Hair follicular keratinocyte (primary cell): Measurements from ENCODE around the gene VIL1. TPM values are rescaled to one million over a fixed set of nuclear protein-coding genes. Genes with fewer than 3 reads are reported as not detected.

Source experiments
- total RNA-seq: library from RNA; depleted of rRNA; stranded (reverse); fragments of >200 nt; gene quantifications from 2 replicates; pipeline ENCODE4 v1.2.3, GENCODE V29; 2015

VIL1 gene
- not detected in 2 replicates for total RNA-seq

GRCh38 chr2:218418717-218419458 is at the start of gene VIL1:
Gene VIL1 (plus strand): TSS chr2:218419123. CDS start chr2:218423779, 4,656 bp downstream.

DNA sequence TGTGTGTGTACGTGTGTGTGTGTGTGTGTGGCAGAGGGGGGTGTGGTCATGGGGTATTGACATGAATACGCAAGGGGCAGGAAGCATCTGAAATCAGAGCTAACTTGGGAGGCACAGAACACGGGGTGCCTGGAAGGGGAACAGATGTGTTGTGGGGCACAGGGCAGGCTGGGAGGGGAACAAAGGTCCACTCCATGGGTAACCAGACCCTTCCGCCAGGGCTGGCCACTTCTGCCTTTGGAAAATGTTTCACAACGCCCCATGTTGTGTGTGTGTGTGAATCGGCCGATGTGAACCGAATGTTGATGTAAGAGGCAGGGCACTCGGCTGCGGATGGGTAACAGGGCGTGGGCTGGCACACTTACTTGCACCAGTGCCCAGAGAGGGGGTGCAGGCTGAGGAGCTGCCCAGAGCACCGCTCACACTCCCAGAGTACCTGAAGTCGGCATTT is 37.0 kb upstream of the VIL1 start, which contains the start of gene SLC11A1:
Gene SLC11A1 (plus strand): TSS at position 358 of the 451 bp plus-strand sequence. CDS start 96 bp downstream, outside the sequence.

DNA sequence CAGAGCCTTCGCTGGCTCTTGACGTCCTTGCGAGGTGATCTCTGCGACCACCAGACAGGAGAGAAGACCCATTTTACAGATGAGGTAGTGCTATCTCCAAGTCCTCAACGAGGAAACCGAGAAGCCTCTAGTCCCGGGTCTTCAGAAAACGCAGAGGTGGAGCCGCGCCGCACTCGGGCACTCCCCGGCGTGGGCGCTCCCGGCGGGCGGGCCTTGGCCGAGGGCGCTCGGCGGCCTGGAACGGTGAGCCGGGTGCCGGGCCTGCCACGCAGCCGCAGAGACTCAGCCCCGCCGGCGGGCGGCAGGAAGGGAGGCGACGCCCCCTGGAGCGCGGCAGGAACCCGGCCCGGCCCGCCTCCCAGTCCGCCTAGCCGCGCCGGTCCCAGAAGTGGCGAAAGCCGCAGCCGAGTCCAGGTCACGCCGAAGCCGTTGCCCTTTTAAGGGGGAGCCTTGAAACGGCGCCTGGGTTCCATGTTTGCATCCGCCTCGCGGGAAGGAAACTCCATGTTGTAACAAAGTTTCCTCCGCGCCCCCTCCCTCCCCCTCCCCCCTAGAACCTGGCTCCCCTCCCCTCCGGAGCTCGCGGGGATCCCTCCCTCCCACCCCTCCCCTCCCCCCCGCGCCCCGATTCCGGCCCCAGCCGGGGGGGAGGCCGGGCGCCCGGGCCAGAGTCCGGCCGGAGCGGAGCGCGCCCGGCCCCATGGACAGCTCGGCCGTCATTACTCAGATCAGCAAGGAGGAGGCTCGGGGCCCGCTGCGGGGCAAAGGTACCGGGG is 19.3 kb upstream of the VIL1 start, which contains the start of gene CTDSP1:
Gene CTDSP1 (plus strand): TSS at position 478 of the 776 bp plus-strand sequence. CDS start 223 bp downstream, at position 701.

Other genes starting within 250 kb of the VIL1 start
- gene ARPC2, start 201.9 kb upstream of the VIL1 start, total RNA-seq, result 709 and 716 TPM in 2 replicates
- gene GPBAR1, start 158.1 kb upstream of the VIL1 start, total RNA-seq, result not detected in 2 replicates
- 126 and 189 TPM in 2 replicates for gene AAMP, start 149.0 kb upstream of the VIL1 start, total RNA-seq
- gene PNKD, start 148.6 kb upstream of the VIL1 start, total RNA-seq, result 30.8 and 32.3 TPM in 2 replicates
- 266 and 371 TPM in 2 replicates for gene TMBIM1, start 126.6 kb upstream of the VIL1 start, total RNA-seq
- not detected in 2 replicates for gene CATIP, start 62.3 kb upstream of the VIL1 start, total RNA-seq
- 0.08 TPM in 1 of 2 replicates, not detected in the other for gene SLC11A1, start 36.9 kb upstream of the VIL1 start, total RNA-seq
- 50.7 and 53.1 TPM in 2 replicates for gene CTDSP1, start 19.3 kb upstream of the VIL1 start, total RNA-seq
- 5.4 and 5.9 TPM in 2 replicates for gene USP37, start 149.2 kb downstream of the VIL1 start, total RNA-seq
- 51.0 and 76.6 TPM in 2 replicates for gene CNOT9, start 149.7 kb downstream of the VIL1 start, total RNA-seq
- 14.6 and 16.5 TPM in 2 replicates for gene PLCD4, start 188.8 kb downstream of the VIL1 start, total RNA-seq
- gene ZNF142, start 240.5 kb downstream of the VIL1 start, total RNA-seq, result 10.9 and 13.1 TPM in 2 replicates
- gene BCS1L, start 240.6 kb downstream of the VIL1 start, total RNA-seq, result 45.3 and 62.5 TPM in 2 replicates